ENCODE results near the gene BLMH.
"Not testable (repeated sequence)": the region's sequence is repeated elsewhere in the genome, so short reads cannot be mapped to it uniquely, and the experiment has no call there.

Gene BLMH

DNA sequence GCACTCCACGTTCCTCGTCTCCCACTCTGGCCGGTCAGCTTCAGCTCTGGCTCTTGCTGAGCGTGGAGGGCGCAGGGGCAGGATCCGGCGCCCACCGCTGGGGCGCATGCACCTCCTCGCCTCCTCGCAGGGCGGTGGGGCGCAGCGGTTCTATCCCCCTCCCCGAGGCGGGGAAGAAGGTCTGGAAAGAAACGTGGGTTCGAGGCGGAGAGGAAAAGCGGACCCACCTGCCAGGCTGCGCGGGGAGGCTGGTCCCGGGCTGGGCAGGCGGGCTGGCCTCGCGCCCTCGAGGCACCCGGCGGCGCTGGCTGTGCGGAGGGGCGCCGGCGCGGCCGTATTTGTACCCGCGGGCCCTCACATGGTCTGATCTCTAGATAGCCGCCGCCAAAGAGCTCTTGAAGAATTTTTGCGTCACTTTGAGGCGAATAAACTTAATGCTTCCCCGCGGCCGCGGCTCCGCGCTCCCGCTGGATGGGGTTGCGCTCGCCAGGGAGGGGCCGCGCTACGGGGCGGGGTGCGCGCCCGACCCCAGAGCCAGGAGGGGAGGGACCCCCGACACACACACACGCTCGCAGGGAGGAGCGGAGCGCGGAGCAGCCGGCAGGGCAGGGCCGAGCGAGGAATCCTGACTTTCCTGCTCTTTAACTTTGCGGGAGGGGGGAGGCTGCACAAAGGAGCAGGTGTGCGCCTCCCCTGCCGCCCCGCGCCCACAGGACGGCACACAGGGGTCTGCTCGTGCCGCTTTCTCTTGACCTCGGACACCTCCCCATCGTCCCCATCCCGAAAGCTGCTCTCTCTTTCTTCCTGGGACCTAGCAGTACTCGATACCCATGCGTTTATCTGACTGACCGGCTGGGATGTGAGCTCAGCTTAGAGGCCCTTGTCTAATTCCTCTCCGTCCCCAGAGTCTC, 56.1 kb downstream of the BLMH start, which contains the start of gene SLC6A4:
Gene SLC6A4, minus strand, starts transcription at position 312 of the 911 bp plus-strand sequence. CDS start 13,739 bp downstream, outside the sequence.
- Mint-ChIP-seq H3K9me3 (no peaks in the 10 kb centered on the region), H3K27ac (no peak within 1 kb of the TSS), H3K36me3 (no peaks in the 10 kb centered on the region), H3K4me1 (peaks cover 22% of the 10 kb centered on the region), H3K27me3 (peaks cover 24% of the 10 kb centered on the region), H3K4me3 (peak within 1 kb of the TSS; percentile 79)
- peak in 1 of 2 donors; percentile 19 for DNase-seq (ENCODE audit: low spot score in 2 of 2)
- peak; percentile 21 for ATAC-seq (ENCODE audit: low read depth)

DNA sequence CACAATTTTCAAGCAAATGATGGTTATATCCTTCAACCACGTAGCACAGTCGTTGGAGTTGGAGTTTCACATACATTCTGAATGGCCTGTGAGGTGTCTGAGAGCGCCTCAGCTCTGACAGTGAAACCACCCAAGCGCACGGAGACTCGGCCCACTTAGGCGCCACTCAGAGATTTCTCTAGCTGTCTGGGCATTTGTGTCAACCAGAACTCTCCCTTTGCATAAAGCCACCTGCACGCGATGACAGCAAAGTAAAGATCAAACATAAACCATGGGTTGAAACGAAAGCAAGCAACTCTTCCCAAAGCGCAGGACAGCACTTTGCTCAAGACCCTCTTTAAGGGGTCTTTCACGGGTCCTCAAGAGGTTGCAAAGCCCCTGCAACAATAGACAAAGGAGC, 56.8 kb downstream of the BLMH start:
- no peaks in the 10 kb centered on the region for H3K36me3 Mint-ChIP-seq
- peaks cover 24% of the 10 kb centered on the region for H3K4me1 Mint-ChIP-seq
- peak; percentile 44 for ATAC-seq (ENCODE audit: low read depth)
- no peak overlapping the region for H3K27ac Mint-ChIP-seq
- H3K27me3 Mint-ChIP-seq: peaks cover 26% of the 10 kb centered on the region
- H3K9me3 Mint-ChIP-seq: no peaks in the 10 kb centered on the region
- DNase-seq (ENCODE audit: low spot score in 2 of 2): no peak
- H3K4me3 Mint-ChIP-seq: peak overlapping the region; percentile 65

DNA sequence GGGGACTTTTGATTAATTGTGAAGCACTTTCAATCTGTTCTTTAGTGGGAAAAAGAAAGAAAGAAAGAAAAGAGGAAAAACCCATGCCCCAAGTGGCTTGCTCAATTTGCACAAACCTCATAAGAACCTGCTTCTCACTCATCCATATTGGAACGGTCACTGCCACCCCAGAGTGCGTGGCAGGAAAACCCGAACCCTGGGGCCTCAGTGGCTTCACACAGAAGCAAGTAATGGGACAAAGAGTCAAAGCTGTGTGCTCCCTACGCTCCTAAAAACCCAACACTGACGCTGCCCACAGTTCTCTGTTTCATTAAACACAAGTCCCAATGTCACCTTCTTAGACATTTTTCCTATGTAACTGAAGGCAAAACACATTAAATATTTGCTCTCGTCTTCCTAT, 57.4 kb downstream of the BLMH start:
- Mint-ChIP-seq H3K4me3 (no peak overlapping the region), H3K27ac (no peak overlapping the region), H3K9me3 (no peaks in the 10 kb centered on the region), H3K27me3 (peaks cover 24% of the 10 kb centered on the region), H3K36me3 (no peaks in the 10 kb centered on the region), H3K4me1 (peaks cover 26% of the 10 kb centered on the region)
- DNase-seq (ENCODE audit: low spot score in 2 of 2) (no peak), ATAC-seq (ENCODE audit: low read depth) (no peak)

DNA sequence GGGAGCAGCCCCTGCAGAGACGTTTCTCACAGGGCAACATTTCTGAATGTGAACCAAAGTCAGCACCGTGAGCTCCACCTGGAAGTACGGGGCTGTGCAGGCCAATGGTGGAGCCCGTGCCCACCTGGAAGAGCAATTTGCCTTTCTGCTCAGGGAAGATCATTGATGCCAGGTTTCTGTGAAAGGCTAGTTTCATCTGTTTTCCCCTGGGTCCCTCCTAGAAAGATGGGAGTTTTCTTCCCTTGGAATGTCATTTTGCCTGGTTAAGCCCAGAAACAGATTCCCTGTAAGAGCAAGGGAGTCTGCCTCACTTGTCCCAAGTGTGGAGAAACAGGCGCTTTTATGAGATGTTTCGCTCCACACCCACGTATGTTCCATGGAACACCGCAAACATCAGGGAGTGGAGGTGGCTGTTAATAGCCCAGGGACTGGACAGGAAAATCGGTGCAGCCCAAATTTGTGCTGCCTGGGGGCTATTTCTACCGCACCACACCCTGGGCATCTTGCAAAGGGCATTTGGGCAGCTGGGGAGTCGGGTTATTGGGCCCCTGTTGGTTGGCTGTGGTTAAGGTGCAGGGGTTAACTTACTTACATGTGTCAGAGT, 58.8 kb downstream of the BLMH start:
- ATAC-seq (ENCODE audit: low read depth): no peak
- Mint-ChIP-seq H3K27me3 (peaks cover 22% of the 10 kb centered on the region), H3K27ac (no peak overlapping the region), H3K36me3 (no peaks in the 10 kb centered on the region), H3K4me3 (no peak overlapping the region), H3K4me1 (peaks cover 21% of the 10 kb centered on the region), H3K9me3 (no peaks in the 10 kb centered on the region)
- no peak for DNase-seq (ENCODE audit: low spot score in 2 of 2)

DNA sequence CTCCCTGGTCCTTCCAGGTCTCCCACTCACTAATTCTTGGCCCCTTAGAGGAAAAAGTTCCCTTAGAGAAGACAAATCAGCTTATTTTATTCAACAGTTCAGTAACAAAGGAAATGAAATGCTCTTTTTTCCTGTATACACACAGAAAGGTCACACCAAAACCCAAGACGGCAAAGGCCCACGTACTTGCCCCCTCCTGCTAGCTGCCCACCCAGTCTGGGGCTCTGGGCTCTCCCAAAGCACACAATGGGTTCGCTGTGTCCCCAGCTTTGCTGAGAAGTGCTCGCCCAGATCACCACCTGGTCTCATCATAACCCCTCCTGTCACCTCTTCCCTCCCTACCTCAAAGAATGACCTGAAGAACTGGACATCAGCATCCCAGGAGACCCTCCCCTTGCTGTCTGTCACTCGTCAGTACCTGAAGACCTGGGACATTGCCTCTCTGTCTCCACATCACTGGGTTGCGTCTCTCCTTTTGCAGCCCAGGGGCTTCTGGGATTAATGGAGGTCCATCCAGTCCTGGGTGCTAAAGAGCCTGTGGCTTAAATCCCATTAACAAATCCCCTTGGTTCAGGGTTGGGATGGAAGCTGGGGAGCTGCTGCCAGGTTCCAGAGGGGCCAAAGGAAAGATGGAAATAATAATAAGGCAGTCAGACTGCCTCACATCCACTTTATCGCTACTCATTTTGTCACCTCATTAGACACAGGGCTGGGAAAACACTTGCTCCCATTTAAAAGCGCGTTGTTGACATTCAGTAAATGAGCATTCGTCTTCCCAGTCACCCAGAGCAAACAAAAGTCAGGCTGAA, 59.5 kb downstream of the BLMH start:
- Mint-ChIP-seq H3K4me3 (no peak overlapping the region), H3K9me3 (no peaks in the 10 kb centered on the region), H3K4me1 (peaks cover 15% of the 10 kb centered on the region), H3K27me3 (peaks cover 21% of the 10 kb centered on the region), H3K27ac (no peak overlapping the region), H3K36me3 (no peaks in the 10 kb centered on the region)
- DNase-seq (ENCODE audit: low spot score in 2 of 2) (no peak), ATAC-seq (ENCODE audit: low read depth) (no peak)

DNA sequence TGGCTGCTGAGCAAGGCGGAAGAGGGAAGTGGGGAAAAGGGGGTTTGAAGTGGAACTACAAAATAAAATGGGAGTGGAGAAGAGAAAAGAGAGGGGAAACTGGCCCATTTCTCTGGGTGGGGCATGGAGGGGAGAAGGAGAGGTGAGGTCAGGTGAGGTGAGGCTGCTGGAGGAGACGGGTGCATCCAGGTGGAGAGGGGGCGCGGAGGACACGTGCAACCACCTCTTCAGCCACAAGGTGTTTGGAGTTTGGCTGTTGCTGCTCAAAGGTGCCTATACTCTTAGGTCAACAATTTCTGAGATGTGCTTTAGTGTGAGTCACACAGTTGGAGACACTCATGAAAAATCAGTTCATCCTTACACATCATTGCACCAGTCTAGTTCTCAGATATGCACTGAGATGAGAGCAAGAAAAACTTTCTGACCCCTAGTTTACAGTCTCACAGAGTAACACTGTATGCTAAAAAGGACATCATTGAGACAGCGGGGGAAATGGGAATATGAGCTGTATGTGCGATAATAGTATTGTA, 61.1 kb downstream of the BLMH start:
- Mint-ChIP-seq H3K36me3 (no peaks in the 10 kb centered on the region), H3K27me3 (peaks cover 17% of the 10 kb centered on the region), H3K9me3 (no peaks in the 10 kb centered on the region), H3K27ac (no peak overlapping the region), H3K4me3 (no peak overlapping the region), H3K4me1 (peaks cover 7% of the 10 kb centered on the region)
- no peak for ATAC-seq (ENCODE audit: low read depth)
- DNase-seq (ENCODE audit: low spot score in 2 of 2): no peak

DNA sequence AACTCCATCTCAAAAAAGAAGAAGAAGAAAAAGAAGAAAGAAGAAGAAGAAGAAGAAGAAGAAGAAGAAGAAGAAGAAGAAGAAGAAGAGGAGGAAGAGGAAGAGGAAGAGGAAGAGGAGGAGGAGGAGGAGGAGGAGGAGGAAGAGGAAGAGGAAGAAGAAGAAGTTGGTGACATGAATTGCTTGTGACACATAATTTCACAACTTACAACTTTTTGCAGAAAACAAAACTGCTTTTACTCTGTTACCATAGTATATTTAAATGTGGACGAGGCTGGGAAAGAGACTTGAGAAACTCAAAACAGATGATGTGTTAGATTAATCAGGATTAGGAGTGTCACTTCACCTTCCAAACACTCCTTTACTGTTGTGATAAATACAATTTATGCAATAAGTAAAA, 61.7 kb downstream of the BLMH start:
- H3K27me3 Mint-ChIP-seq: peaks cover 19% of the 10 kb centered on the region
- H3K36me3 Mint-ChIP-seq; H3K27ac Mint-ChIP-seq; H3K4me3 Mint-ChIP-seq; ATAC-seq (ENCODE audit: low read depth); H3K9me3 Mint-ChIP-seq; DNase-seq (ENCODE audit: low spot score in 2 of 2); H3K4me1 Mint-ChIP-seq: not testable (repeated sequence)

DNA sequence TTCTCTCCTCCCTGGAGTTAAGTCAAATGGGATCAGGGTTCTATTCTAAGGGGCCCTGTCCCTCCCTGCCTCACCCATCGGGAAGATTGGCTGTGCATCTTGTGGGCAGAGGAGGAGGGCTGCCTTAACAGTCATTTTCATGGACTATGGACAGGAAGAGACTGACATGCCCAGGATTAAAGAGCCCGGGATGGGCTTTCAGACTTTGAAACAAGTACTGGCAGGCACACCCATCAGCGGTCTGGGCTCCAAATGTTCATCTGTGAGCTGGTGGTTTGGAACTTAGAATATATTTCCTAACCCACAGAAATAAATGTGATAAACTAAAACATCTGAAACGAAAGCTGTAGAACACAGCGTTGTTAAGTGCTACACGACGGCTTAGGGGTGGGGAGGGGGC, 62.7 kb downstream of the BLMH start:
- Mint-ChIP-seq H3K9me3 (no peaks in the 10 kb centered on the region), H3K27me3 (peaks cover 15% of the 10 kb centered on the region), H3K4me1 (peaks cover 5% of the 10 kb centered on the region), H3K4me3 (no peak overlapping the region), H3K27ac (no peak overlapping the region), H3K36me3 (no peaks in the 10 kb centered on the region)
- no peak for DNase-seq (ENCODE audit: low spot score in 2 of 2)
- ATAC-seq (ENCODE audit: low read depth): no peak

DNA sequence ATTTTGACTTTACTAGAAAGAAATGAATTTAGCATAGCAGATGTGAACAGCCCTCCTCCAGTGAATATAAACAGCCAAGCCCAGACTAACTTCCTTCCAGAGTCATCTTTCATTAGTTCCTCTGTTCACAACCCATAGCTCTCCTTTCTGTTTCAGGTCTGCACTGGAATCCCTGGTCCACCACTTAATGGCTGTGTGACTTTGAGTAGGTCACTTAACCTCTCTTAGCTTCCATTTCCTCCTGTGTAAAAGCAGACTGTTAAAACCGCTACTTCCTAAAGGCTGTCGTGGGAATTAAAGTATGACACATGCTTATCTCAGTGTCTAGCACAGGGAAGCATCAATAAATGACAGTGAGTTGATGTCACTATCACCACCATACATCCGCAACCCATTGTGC, 63.7 kb downstream of the BLMH start:
- Mint-ChIP-seq H3K9me3 (no peaks in the 10 kb centered on the region), H3K27ac (no peak overlapping the region), H3K4me3 (no peak overlapping the region), H3K27me3 (peaks cover 15% of the 10 kb centered on the region), H3K36me3 (no peaks in the 10 kb centered on the region), H3K4me1 (peaks cover 5% of the 10 kb centered on the region)
- DNase-seq (ENCODE audit: low spot score in 2 of 2): no peak
- ATAC-seq (ENCODE audit: low read depth): no peak

DNA sequence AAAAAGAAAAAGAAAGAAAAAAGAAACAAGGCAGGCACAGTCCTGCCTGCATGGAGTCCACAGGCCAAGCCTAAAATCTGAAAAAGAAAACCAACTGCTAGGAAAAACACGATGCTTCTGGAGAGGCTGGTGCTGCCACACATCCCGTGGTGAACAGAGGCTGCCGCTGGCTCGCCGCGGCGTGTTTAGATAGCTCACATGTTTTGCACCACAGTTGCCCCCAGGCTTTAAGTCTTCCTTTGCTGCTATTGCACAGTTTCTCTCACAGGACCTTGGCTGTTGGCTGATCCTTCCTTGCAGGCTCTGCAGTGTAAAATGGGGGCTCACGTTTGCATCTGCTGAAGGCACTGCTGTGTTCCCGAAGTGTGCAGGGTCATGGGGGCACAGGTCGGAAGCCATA, 64.9 kb downstream of the BLMH start:
- H3K9me3 Mint-ChIP-seq: no peaks in the 10 kb centered on the region
- DNase-seq (ENCODE audit: low spot score in 2 of 2) (no peak), ATAC-seq (ENCODE audit: low read depth) (no peak)
- H3K4me3 Mint-ChIP-seq: no peak overlapping the region
- H3K27me3 Mint-ChIP-seq: peaks cover 11% of the 10 kb centered on the region
- peaks cover 5% of the 10 kb centered on the region for H3K4me1 Mint-ChIP-seq
- H3K27ac Mint-ChIP-seq: no peak overlapping the region
- no peaks in the 10 kb centered on the region for H3K36me3 Mint-ChIP-seq

DNA sequence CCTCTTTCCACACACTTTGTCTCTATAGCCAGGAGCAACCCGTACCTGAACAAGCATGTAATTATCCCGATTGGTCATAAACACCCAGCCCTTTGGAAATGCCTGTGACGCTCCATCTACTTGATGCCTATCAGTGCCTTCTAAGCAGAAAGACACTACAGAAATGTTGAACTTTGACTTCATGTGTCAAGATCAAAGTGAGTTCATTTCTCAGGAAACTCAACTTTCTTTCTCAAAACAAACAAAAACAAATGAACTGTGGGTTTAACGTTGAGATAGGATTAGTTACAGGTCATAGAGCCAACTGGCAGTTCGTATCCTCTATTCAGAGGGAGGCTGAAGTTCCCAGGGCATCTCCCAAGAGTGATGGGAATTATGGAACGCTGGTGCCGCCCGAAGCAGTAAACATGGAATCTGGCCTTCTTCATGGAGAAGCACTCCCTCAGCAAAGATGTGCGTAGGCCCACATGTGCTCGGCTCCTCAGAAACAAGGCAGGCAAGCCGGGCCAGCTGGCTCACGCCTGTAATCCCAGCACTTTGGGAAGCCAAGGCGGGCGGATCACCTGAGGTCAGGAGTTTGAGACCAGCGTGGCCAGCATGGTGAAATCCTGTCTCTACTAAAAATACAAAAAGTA, 65.7 kb downstream of the BLMH start:
- H3K27me3 Mint-ChIP-seq: peaks cover 15% of the 10 kb centered on the region
- H3K36me3 Mint-ChIP-seq: no peaks in the 10 kb centered on the region
- DNase-seq (ENCODE audit: low spot score in 2 of 2): no peak
- H3K27ac Mint-ChIP-seq: no peak overlapping the region
- H3K4me1 Mint-ChIP-seq: peaks cover 5% of the 10 kb centered on the region
- H3K4me3 Mint-ChIP-seq: no peak overlapping the region
- no peak for ATAC-seq (ENCODE audit: low read depth)
- H3K9me3 Mint-ChIP-seq: no peaks in the 10 kb centered on the region

DNA sequence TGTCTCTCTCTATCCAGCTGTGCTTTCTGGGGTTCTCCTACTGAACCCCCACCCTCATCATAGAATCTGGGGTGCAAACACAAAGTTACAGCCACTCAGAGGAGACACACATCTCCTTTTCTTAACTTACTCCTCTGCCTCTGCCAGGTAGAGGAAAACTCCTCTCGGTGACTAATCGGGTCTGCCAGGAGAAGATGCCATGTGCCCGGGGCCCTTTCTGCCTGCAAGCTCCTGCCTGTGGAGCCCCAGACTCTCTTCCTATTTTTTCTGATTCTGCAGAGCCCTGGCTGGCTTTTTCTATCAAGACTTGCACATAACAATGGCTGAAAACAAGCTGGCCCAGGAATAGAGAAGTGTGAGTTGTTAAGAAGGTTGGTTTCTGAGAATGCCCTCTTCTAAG, 66.6 kb downstream of the BLMH start:
- Mint-ChIP-seq H3K27ac (no peak overlapping the region), H3K4me3 (no peak overlapping the region), H3K9me3 (no peaks in the 10 kb centered on the region), H3K4me1 (peaks cover 3% of the 10 kb centered on the region), H3K36me3 (no peaks in the 10 kb centered on the region), H3K27me3 (peaks cover 13% of the 10 kb centered on the region)
- no peak for ATAC-seq (ENCODE audit: low read depth)
- DNase-seq (ENCODE audit: low spot score in 2 of 2): no peak

DNA sequence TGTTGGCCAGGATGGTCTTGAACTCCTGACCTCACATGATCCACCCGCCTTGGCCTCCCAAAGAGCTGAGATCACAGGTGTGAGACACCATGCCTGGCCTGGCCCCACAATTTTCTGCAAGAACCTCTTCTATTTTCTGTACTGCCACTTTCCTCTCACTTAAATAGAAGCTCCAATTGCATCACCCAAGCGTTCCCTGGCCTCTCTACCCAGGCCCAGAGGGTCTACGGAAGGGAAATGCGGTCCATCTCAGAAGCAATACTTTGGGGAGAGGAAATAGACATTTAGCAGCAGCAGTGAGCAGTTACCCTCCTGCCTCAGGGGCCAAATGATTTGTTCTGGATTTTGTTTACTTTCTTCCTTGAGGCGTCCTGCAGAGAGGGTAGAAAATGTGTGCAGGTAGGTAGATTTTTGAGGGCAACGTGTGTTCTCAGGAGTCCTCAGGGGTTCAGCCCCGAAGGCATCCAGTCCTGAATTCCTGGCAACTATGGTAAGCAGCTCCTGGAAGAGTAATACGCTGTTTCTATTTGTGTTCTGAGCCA, 67.3 kb downstream of the BLMH start:
- DNase-seq (ENCODE audit: low spot score in 2 of 2): no peak
- ATAC-seq (ENCODE audit: low read depth): no peak
- Mint-ChIP-seq H3K4me3 (no peak overlapping the region), H3K27me3 (peaks cover 13% of the 10 kb centered on the region), H3K36me3 (no peaks in the 10 kb centered on the region), H3K9me3 (no peaks in the 10 kb centered on the region), H3K27ac (no peak overlapping the region), H3K4me1 (no peaks in the 10 kb centered on the region)
